ENCODE results near the gene GPR37.
A peak's percentile ranks its signal among the peaks of the same experiment; 100 is the strongest.

Gene GPR37, protein sequence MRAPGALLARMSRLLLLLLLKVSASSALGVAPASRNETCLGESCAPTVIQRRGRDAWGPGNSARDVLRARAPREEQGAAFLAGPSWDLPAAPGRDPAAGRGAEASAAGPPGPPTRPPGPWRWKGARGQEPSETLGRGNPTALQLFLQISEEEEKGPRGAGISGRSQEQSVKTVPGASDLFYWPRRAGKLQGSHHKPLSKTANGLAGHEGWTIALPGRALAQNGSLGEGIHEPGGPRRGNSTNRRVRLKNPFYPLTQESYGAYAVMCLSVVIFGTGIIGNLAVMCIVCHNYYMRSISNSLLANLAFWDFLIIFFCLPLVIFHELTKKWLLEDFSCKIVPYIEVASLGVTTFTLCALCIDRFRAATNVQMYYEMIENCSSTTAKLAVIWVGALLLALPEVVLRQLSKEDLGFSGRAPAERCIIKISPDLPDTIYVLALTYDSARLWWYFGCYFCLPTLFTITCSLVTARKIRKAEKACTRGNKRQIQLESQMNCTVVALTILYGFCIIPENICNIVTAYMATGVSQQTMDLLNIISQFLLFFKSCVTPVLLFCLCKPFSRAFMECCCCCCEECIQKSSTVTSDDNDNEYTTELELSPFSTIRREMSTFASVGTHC

GRCh38 chr7:124765401-124766352, at the start of gene GPR37:
GPR37 (minus strand) TSS chr7:124765792; CDS start chr7:124764976, 816 bp downstream.
- DNase-seq, result peak; percentile 65

DNA sequence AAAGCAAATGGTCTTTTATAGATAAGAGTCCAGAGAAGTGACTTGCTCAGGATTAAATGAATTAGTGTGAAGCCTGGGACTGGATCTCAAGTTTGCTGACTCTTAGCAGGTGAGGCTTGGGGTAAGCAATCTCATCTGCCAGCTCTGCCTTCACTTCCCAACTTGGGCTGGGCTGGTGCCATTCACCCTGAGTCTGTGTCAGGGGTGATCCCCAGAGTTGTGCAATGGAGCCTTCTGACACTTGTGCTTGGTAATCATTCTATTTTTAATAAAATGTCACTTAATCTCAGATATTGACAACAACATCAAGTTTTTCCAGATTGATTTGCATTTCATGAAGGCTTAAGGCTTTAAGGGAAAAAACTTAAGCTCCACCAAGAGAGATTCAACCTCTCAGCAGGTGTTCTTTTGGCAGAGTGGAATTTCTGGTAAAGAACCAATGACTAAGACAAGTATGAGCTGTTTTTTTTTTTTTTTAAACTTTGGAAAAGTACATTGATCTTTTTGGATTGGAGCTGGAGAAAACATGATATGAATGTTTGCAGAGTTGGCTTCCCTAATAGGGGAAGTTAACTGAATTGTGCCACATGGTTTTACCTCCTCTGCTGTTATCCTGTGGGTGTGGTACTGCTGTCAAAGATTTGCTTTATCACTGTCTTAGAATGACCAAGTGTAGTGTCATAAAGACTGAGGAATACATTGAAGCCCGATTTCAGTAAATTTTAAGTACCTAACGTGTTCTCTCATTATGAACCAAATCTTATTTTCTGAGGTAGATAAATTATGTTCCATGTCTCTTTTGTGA, 48.6 kb upstream of the GPR37 start:
- no peak for DNase-seq

GRCh38 chr7:124812764-124813163, 47.2 kb upstream of the GPR37 start:
- DNase-seq, result no peak

DNA sequence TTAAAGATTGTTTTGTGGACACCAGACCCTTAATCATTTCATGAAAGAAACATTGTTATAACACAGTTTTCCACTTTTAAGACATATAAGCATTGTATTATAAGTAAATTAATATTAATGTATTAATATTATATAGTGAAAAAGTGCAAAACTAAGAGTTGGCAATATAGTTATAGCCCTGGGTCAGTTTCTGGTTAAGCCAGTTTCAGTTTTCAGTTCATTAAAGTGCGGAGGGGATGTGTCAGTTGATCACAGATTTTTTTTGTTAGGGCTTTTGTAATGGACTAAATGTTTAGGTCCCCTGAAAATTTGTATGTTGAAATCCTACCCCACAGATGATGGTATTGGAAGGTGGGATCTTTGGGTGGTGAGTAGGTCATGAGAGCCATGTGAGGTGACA, 45.7 kb upstream of the GPR37 start:
- no peak for DNase-seq

GRCh38 chr7:124810605-124811004, 45.0 kb upstream of the GPR37 start:
- DNase-seq, result no peak

- no peak for DNase-seq
Measured at GRCh38 chr7:124808206-124808605, 42.6 kb upstream of the GPR37 start.

DNA sequence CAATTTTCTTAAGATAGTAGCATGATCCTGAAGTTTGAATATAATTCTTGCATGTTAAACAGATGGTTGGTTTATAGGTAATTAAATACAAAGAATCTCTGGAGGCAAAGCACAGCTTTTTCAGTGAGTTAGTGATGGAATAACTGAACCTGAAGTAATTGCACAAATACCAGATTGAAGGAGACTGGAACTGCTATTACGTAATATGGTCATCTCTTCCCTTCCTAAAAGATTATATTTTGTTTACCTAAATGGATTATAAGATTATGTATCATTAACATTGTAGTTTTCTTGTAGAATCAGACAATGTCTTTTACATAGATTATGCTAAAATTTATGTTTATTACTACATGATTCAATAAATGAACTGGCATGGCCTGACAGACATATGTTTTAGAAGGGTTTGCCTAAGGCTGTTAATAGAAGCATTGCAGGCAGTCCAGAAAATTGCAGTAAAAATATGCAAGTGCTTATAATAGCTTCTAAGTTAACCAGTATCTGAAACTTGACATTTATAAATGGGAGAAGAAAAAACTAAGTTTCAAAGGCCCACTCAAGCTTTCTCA, 35.8 kb upstream of the GPR37 start:
- no peak for DNase-seq

DNA sequence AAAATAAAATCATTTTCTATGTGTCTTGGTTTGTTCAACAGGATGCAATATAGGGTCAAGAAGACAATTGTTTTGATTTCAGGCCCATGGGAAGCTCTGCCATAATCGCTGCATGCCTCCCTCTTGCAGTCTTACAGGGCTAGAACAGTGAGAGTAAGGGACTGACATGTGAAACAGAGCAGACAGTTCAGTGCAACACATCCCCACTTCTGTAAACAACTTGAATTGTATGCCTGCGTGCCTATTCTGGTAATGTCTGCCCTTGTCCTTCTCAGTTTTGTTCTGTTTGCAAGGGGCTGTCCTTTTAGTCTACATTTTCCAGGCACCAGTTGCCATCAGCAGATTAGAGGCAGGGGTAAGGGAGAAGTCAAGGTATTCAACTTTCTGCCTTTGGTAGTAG, 34.8 kb upstream of the GPR37 start:
- no peak for DNase-seq

DNA sequence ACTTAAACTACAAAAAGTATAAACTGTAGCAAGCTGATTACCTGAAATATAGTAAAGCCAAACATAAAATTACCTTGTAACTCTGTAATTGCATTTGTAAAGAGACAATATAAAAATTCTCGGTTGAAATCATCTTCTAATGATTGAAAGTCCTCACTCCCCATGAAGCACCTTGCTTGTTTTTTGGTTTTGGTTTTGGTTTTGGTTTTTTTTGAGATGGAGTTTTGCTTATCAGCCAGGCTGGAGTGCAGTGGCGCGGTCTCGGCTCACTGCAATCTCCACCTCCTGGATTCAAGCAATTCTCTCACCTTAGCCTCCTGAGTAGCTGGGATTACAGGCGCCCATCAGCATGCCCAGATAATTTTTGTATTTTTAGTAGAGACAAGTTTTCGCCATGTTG, 33.9 kb upstream of the GPR37 start:
- no peak for DNase-seq

DNA sequence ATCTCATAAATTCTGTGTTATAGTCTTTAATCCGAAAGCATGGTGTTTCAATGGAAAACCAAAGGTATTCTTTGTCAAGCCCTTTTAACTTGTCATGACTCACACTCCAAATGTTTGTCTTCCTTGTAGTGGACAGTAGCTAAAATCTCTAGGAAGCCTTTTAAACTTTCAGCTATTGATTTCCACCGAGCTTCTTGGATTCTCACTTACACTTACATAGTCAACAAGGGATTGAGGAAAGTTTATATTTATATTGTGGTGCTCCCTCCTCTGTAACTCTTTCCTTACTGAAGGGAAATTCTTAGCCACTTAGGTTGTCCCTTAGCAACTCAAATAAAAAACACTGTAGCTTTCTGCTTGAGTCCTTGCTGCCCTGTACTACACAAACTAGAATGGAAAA, 31.2 kb upstream of the GPR37 start:
- DNase-seq, result no peak

DNA sequence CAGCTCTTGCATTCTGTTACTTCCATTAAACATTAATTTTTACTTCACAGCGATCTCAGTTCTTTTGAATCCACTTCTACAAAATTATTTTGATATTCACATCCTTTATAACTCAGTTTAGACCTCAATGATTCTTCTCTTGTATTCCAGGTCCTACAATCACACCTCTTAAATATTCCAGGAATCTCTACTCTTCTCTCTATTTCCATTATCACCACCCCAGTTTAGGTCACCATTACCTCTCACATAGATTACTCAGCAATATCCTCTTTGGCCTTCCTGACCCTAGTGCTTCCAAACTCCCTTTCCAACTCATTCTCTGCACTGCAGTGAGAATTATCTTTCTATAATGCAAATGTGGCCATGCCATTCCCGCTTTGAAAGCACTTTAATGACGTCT, 27.1 kb upstream of the GPR37 start:
- DNase-seq, result no peak

DNA sequence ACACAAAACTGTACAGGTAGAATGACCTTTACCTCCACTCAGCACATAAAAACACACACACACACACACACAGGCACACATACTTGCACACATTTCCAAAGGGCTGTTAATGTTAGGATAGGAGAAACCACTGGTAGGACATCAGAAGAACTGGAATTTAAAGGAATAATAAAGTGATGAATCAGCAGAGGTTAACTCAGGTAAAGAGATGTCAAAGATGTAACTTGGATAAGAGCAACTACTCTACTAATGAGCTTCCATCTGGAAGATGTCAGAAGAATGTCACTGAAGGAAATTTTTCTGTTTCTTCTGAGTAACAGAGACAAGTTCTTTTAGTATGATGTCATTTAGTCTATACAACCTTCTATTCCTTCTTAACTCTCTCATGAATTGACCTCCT, 26.4 kb upstream of the GPR37 start:
- no peak for DNase-seq

DNA sequence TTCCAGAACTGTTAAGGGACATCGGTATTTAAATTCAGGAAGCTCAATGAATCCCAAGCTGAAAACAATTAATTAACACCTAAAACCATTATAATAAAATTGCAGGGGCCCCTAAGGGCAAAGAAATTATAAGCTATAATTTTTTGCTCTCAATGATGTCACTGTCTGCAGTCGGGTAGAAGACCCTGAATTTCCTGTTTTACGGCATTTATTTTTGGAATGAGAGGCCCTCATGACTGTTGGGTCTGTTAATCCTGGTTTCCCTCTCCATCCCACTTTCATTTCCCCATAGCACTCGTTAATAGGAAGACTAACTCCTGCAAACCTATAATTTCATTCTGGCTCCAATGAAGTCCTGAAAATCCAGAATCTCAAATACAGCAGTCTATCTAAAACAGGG, 25.8 kb upstream of the GPR37 start:
- DNase-seq, result no peak

DNA sequence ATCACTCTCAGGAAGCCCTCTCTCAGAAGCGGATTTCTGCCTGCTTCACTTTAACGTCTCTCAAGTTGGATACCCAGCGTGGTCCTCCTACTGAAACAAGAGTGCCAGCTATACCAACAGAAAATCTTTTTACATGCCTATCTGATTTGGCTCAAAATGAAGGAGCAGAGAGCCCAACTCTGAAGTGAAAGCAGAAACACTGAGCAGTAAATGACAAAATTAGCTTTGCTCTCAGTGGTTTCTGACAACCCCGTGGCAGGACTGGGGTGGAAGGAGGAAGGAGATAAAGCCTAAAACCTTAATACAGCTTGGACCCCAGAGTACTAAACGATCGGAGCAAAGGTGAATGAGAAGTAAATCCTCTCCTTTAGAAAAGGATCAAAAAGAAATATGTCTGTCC, 25.1 kb upstream of the GPR37 start:
- no peak for DNase-seq

GRCh38 chr7:124785994-124786393, 20.4 kb upstream of the GPR37 start:
- DNase-seq, result no peak

- DNase-seq, result peak; percentile 40
Measured at GRCh38 chr7:124784879-124785818, 19.6 kb upstream of the GPR37 start.

- no peak for DNase-seq
Measured at GRCh38 chr7:124783271-124783670, 17.7 kb upstream of the GPR37 start.

DNA sequence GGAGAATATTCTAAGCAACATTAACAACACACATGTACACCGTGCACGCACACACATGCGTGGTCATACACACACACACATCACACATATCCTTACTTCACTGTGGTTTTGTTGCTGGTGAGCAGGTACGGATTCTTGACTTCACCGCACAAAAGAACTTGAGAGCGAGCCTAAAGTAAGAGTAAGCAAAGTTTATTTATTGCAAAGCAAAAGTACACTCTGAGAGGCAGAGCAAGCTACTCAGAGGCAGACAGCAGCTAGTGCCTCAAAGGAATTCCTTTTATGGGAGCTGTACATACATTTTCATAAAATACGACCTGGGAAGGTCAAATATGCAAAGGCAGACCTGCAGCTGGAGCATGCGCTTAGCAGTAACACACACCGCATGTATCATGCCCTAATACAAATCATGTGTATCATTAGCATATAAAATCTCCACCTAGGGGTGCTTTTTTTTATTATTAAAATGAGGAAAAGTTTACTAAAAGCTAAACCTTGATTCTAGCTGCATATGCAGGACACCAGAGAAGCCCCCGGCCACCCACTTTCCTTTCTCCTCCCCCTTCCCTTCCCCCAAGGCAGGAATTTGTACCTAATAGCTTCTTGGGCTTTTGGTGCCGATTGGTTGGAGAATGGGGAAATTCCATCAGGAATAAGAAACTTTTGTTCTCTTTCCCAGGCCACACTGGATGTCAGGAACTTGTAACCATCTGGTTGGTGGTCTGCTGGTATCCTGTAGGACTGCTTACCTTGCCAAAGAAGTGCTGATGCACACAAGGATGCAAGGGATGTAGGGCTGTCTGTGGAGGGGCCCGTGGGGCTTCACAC, 16.5 kb upstream of the GPR37 start:
- DNase-seq, result no peak

GRCh38 chr7:124781418-124781817, 15.8 kb upstream of the GPR37 start:
- no peak for DNase-seq

- no peak for DNase-seq
Measured at GRCh38 chr7:124780608-124781007, 15.0 kb upstream of the GPR37 start.

All from left hindlimb (tissue), 1 donor.